GM19043 (cell line): ENCODE results near the gene SLC25A12.

Experiments used
- ATAC-seq: cut with Tn5 transposase; IDR thresholded peaks from one replicate; pipeline ENCODE4 v1.9.1; 2021; ENCODE audit warnings: low read depth; ENCODE audit not compliant: unreplicated experiment

SLC25A12 gene

GRCh38 chr2:171745141-171745540 is 148.9 kb downstream of the SLC25A12 start:
- no peak for ATAC-seq

DNA sequence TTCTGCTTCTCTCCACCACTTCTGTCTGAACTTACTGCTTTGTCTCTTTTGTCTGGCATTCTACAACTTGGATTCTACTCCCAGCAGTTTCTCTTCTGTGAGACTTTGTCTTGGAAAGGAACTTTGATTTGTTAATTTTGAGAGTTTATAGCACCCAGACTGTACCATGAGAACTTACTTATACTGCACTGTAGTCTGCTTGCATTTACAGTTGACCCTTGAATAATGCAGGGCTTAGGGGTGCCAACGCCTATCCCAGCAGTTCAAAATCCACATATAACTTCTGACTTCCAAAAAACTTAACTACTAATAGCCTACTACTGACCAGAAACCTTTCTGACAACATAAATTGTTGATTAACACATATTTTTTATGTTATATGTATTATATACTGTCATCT is 151.3 kb downstream of the SLC25A12 start:
- no peak for ATAC-seq

- peak; percentile 59 for ATAC-seq
These were observed 152.9 kb downstream of the SLC25A12 start for GRCh38 chr2:171741189-171741588.

DNA sequence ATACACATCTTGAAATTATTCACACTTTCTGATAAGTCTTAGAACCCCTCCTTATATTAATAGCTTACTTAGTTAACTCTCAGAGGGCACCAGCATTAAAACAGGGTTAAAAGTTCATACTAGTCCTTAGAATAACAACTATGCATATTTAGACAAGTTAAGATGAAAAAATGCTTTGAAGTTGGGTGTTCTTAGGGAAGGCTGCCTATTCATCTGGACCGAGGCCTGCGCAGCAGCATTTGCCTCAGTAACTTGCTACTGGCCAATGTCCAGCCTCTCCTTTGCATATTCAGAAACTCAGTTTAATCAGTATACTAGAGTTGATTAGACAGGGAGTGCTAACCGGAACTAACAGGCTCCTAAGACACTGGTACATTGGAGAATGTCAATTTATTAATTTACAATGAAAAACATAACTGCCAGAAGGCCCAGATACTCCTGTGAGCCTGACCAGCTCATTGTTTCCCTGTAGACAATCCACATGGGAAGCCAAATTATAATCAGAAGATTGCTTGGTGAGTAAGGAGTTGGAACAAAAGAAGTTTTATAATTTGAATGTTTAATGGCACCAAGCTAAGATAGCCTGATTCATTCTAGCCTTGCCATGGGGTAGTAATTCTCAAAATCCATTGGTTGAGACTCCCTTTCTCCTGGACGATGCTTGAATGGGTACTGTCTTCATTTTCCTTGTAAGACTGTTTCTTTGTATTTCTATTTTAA is 157.9 kb downstream of the SLC25A12 start:
- ATAC-seq, result no peak
